OCI-LY3 (cell line): ENCODE measurements around the gene DSCAM.

Source experiments
- H2AFZ ChIP-seq: fragments of 200-600, 300-600 bp; shearing (Covaris generic); 2 replicates; pipeline ENCODE4 v1.6.0; 2014; ENCODE audit warnings: antibody characterized with exemption, low read depth, low read length
- H3K27ac ChIP-seq: fragments of 200-600, 300-600 bp; sonication (generic); 2 replicates; pipeline ENCODE4 v1.5.1; 2014; ENCODE audit warnings: mild to moderate bottlenecking, low read length, moderate library complexity, mixed read lengths
- H3K27me3 ChIP-seq: fragments of 200-600, 300-600 bp; sonication (generic); 2 replicates; pipeline ENCODE4 v1.6.1; 2014; ENCODE audit warnings: low read depth, low read length, mixed read lengths
- H3K36me3 ChIP-seq: fragments of 200-600, 300-600 bp; sonication (generic); replicated peaks from 2 replicates; pipeline ENCODE3; 2014; ENCODE audit warnings: low read depth, low read length, mixed read lengths
- H3K4me1 ChIP-seq: fragments of 300-600, 200-600 bp; sonication (generic); 2 replicates; pipeline ENCODE4 v1.6.1; 2014; ENCODE audit warnings: low read length, mixed read lengths
- H3K4me2 ChIP-seq: fragments of 200-600, 300-600 bp; sonication (generic); 2 replicates; pipeline ENCODE4 v1.6.1; 2014; ENCODE audit warnings: low read length, mixed read lengths
- H3K4me3 ChIP-seq: fragments of 300-600, 200-600 bp; sonication (generic); 2 replicates; pipeline ENCODE4 v1.5.1; 2014; ENCODE audit warnings: antibody characterized with exemption, mild to moderate bottlenecking, low read length, moderate library complexity
- H3K79me2 ChIP-seq: fragments of 300-600, 200-600 bp; shearing (Covaris generic); 2 replicates; pipeline ENCODE4 v1.6.1; 2014; ENCODE audit warnings: mild to moderate bottlenecking, low read length, mixed read lengths
- H3K9ac ChIP-seq: fragments of 300-600, 200-600 bp; shearing (Covaris generic); 2 replicates; pipeline ENCODE4 v1.6.0; 2014; ENCODE audit warnings: mild to moderate bottlenecking, low read length, moderate library complexity
- H3K9me3 ChIP-seq: fragments of 200-600, 300-600 bp; shearing (Covaris generic); 2 replicates; pipeline ENCODE4 v1.6.1; 2014; ENCODE audit warnings: low read length, mixed read lengths; ENCODE audit not compliant: insufficient read depth
- H4K20me1 ChIP-seq: fragments of 200-600, 300-600 bp; sonication (generic); 2 replicates; pipeline ENCODE4 v1.6.1; 2016; ENCODE audit warnings: low read length, mixed read lengths; ENCODE audit not compliant: insufficient read depth
- EZH2phosphoT487 ChIP-seq: fragments of 200-600 bp; shearing (Covaris generic); IDR thresholded peaks from 2 replicates; pipeline ENCODE4 v1.6.1; 2018; ENCODE audit warnings: antibody characterized with exemption, mixed run types, low read depth
- TF ChIP-seq, protein P1 (sequence below): fragments of 200-600, 300-600 bp; sonication (generic); IDR thresholded peaks from 2 replicates; pipeline ENCODE4 v1.5.1; 2014; ENCODE audit warnings: antibody characterized with exemption, low read length, low read depth

DSCAM gene

DNA sequence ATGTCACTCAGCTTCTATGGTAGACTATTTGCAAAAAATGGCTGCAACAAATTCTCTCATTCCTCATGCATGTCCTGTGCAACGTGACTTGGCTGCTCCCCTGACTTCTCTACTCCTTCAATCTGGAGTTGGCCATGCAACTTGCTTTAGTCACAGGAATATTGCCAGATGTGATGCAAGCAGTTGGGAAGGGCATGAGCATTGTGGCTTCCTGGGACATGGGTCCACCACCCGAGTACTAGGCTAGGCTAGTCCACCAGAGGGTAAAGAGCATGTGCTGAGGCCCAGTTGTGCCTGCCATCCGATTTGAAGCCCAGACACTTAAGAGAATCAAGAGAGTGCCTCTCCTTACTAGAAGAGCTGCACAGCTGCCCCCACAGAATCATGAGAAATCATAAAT, 89.6 kb downstream of the DSCAM start:
- Histone ChIP-seq H3K27ac (no peak overlapping the region), H3K9me3 (no peaks in the 10 kb centered on the region), H3K79me2 (no peaks in the 10 kb centered on the region), H2AFZ (no peak overlapping the region), H3K9ac (no peak overlapping the region), H4K20me1 (no peaks in the 10 kb centered on the region), H3K4me2 (no peak overlapping the region), H3K27me3 (no peaks in the 10 kb centered on the region), H3K36me3 (no peaks in the 10 kb centered on the region), H3K4me3 (no peak overlapping the region), H3K4me1 (no peaks in the 10 kb centered on the region)
- TF ChIP-seq, protein P1, sequence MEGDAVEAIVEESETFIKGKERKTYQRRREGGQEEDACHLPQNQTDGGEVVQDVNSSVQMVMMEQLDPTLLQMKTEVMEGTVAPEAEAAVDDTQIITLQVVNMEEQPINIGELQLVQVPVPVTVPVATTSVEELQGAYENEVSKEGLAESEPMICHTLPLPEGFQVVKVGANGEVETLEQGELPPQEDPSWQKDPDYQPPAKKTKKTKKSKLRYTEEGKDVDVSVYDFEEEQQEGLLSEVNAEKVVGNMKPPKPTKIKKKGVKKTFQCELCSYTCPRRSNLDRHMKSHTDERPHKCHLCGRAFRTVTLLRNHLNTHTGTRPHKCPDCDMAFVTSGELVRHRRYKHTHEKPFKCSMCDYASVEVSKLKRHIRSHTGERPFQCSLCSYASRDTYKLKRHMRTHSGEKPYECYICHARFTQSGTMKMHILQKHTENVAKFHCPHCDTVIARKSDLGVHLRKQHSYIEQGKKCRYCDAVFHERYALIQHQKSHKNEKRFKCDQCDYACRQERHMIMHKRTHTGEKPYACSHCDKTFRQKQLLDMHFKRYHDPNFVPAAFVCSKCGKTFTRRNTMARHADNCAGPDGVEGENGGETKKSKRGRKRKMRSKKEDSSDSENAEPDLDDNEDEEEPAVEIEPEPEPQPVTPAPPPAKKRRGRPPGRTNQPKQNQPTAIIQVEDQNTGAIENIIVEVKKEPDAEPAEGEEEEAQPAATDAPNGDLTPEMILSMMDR, result no peak
- no peak for TF ChIP-seq EZH2phosphoT487

DNA sequence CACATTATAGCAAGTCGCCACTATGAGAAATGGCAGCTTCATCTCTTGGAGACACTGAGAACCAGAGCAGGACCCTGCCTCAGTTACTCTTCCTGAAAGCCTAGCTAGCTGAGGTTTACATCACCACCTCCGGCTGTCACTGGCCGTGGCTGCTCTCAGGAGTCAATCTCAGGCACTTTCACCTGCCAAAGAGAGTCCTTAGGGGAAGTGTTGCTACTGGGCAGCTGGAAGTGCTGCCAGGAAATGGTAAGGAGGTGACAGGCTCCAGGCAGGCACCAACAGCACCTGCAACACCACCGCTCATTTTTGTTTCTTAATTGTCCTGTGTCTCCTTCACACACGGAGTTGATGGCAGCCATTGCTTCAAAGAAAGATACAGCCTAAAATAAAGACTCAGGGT, 92.5 kb downstream of the DSCAM start:
- no peak overlapping the region for H3K27ac ChIP-seq
- H3K4me2 ChIP-seq, result no peak overlapping the region
- H3K79me2 ChIP-seq, result no peaks in the 10 kb centered on the region
- no peaks in the 10 kb centered on the region for H3K4me1 ChIP-seq
- no peak overlapping the region for H3K9ac ChIP-seq
- no peaks in the 10 kb centered on the region for H3K36me3 ChIP-seq
- H3K4me3 ChIP-seq, result no peak overlapping the region
- TF ChIP-seq EZH2phosphoT487, result no peak
- TF ChIP-seq, protein P1, result no peak
- no peaks in the 10 kb centered on the region for H3K9me3 ChIP-seq
- no peaks in the 10 kb centered on the region for H3K27me3 ChIP-seq
- H4K20me1 ChIP-seq, result no peaks in the 10 kb centered on the region
- no peak overlapping the region for H2AFZ ChIP-seq

DNA sequence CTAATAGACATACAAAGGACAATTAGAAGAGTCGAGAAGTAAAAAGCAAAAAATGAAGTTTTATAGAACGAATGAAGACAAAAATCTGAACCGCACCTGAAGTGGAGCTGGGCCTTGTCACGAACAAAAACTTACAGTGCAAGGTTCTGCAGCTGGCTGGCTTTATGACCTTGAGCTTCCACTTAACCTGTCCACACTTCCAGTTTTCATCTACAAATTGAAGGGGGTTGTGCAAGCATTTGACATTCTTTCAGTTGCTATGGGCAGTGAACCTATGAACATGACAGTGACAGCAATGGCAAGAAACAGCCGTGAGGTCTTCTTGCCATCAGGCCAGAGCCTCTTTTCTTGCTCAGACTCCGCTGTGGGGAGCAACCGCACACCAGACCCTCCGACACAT, 93.2 kb downstream of the DSCAM start:
- Histone ChIP-seq H3K27me3 (no peaks in the 10 kb centered on the region), H3K9ac (no peak overlapping the region), H3K4me2 (no peak overlapping the region), H3K36me3 (no peaks in the 10 kb centered on the region), H3K4me1 (no peaks in the 10 kb centered on the region), H2AFZ (no peak overlapping the region), H4K20me1 (no peaks in the 10 kb centered on the region), H3K79me2 (no peaks in the 10 kb centered on the region), H3K4me3 (no peak overlapping the region), H3K27ac (no peak overlapping the region), H3K9me3 (no peaks in the 10 kb centered on the region)
- no peak for TF ChIP-seq EZH2phosphoT487
- TF ChIP-seq, protein P1, result no peak

DNA sequence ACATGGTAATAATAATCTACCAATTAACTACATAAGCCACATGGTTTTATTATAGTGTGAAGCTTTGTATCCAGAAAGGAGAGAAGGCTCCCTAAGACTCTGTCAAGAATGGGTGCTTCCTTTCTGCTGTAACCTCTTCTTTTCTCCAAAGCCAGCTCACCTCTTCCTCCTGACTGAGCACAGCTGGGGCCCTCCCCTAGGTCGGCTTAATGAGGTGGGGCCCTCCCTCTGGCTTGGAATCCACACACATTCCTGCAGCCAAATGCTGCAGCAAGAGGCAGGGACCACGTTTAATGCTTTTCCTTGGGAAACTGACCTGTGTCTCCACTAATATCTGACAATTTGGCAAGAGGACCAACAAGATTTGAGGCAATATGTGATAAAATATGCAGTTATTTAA, 94.8 kb downstream of the DSCAM start:
- Histone ChIP-seq H2AFZ (no peak overlapping the region), H3K27me3 (no peaks in the 10 kb centered on the region), H3K4me3 (no peak overlapping the region), H3K4me1 (no peaks in the 10 kb centered on the region), H3K9ac (no peak overlapping the region), H4K20me1 (no peaks in the 10 kb centered on the region), H3K79me2 (no peaks in the 10 kb centered on the region), H3K36me3 (no peaks in the 10 kb centered on the region), H3K4me2 (no peak overlapping the region), H3K9me3 (no peaks in the 10 kb centered on the region), H3K27ac (no peak overlapping the region)
- TF ChIP-seq, protein P1, result no peak
- no peak for TF ChIP-seq EZH2phosphoT487
